ENCODE measurements around the gene KYNU. TPM values are rescaled to one million over a fixed set of nuclear protein-coding genes. Genes with fewer than 3 reads are reported as not detected.
"Not testable (repeated sequence)": the region's sequence is repeated elsewhere in the genome, so short reads cannot be mapped to it uniquely, and the experiment has no call there.

The KYNU gene
- total RNA-seq, 4 donors from 2014 or later: 2.3 to 39.4 (median 19.2) TPM

GRCh38 chr2:143083636-143084035 is 206.2 kb downstream of the KYNU start:
- WGBS, 2 donors: 11 to 12% methylated on average over 2 of the region's 2 CpGs
- Histone ChIP-seq H3K27me3 (no peaks in the 10 kb centered on the region), H3K4me1 (no peaks in the 10 kb centered on the region), H3K36me3 (no peaks in the 10 kb centered on the region), H3K4me3 (no peak overlapping the region), H3K27ac (no peak overlapping the region), H3K9me3 (no peaks in the 10 kb centered on the region)
- DNase-seq: no peak
- TF ChIP-seq POLR2A (IDR thresholded peaks at IDR 0.05): no peak
- TF ChIP-seq, protein P1, sequence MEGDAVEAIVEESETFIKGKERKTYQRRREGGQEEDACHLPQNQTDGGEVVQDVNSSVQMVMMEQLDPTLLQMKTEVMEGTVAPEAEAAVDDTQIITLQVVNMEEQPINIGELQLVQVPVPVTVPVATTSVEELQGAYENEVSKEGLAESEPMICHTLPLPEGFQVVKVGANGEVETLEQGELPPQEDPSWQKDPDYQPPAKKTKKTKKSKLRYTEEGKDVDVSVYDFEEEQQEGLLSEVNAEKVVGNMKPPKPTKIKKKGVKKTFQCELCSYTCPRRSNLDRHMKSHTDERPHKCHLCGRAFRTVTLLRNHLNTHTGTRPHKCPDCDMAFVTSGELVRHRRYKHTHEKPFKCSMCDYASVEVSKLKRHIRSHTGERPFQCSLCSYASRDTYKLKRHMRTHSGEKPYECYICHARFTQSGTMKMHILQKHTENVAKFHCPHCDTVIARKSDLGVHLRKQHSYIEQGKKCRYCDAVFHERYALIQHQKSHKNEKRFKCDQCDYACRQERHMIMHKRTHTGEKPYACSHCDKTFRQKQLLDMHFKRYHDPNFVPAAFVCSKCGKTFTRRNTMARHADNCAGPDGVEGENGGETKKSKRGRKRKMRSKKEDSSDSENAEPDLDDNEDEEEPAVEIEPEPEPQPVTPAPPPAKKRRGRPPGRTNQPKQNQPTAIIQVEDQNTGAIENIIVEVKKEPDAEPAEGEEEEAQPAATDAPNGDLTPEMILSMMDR (IDR thresholded peaks at IDR 0.05): no peak
- intact Hi-C loops (cut with DNase I): no loop called here

- no peak overlapping the region for H3K4me3 ChIP-seq
- WGBS, 2 donors: 61 to 85% methylated on average over 2 of the region's 2 CpGs
- no peaks in the 10 kb centered on the region for H3K9me3 ChIP-seq
- no peak for DNase-seq
- H3K27ac ChIP-seq: no peak overlapping the region
- intact Hi-C loops (cut with DNase I): no loop called here
- no peaks in the 10 kb centered on the region for H3K27me3 ChIP-seq
- TF ChIP-seq, protein P1 (IDR thresholded peaks at IDR 0.05): no peak
- no peak for TF ChIP-seq POLR2A (IDR thresholded peaks at IDR 0.05)
- H3K36me3 ChIP-seq: no peaks in the 10 kb centered on the region
- no peaks in the 10 kb centered on the region for H3K4me1 ChIP-seq
Measured at GRCh38 chr2:143084462-143084861, 207.0 kb downstream of the KYNU start.

GRCh38 chr2:143085125-143085784 is 207.8 kb downstream of the KYNU start:
- Histone ChIP-seq H3K27me3 (no peaks in the 10 kb centered on the region), H3K4me1 (no peaks in the 10 kb centered on the region), H3K27ac (no peak overlapping the region), H3K9me3 (no peaks in the 10 kb centered on the region), H3K4me3 (no peak overlapping the region), H3K36me3 (no peaks in the 10 kb centered on the region)
- intact Hi-C loops (cut with DNase I): no loop called here
- no peak for DNase-seq
- TF ChIP-seq, protein P1 (IDR thresholded peaks at IDR 0.05): no peak
- TF ChIP-seq POLR2A (IDR thresholded peaks at IDR 0.05): no peak
- 53 to 69% methylated on average over 1 of the region's 1 CpG for WGBS, 2 donors

DNA sequence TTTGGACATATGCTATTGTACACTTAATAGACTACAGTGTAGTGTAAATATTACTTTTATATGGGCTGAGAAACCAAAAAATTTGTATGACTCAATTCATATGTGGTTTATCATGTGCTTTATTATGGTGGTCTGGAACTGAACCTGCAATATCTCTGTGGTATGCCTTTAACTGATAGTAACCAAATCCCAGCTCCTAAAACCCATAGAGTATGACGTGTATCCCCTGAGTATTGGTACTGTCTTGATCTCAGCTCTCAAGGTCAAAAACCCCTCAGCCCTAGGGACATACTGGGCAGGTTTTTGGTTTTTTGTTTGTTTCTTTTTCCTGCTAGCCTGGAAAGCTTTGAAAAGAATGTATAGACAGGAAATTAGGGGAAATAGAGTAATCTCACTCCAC is 209.6 kb downstream of the KYNU start:
- no peak overlapping the region for H3K27ac ChIP-seq
- WGBS, 2 donors: 59 to 67% methylated on average over 1 of the region's 1 CpG

GRCh38 chr2:143088388-143088787 is 210.9 kb downstream of the KYNU start:
- Histone ChIP-seq H3K4me1 (no peaks in the 10 kb centered on the region), H3K27me3 (no peaks in the 10 kb centered on the region), H3K4me3 (no peak overlapping the region), H3K27ac (no peak overlapping the region), H3K36me3 (no peaks in the 10 kb centered on the region), H3K9me3 (no peaks in the 10 kb centered on the region)
- intact Hi-C loops (cut with DNase I): no loop called here
- TF ChIP-seq, protein P1 (IDR thresholded peaks at IDR 0.05): no peak
- TF ChIP-seq POLR2A (IDR thresholded peaks at IDR 0.05): no peak
- no peak for DNase-seq
- 72 to 79% methylated on average over 4 of the region's 4 CpGs for WGBS, 2 donors

More for the DNA sequence above, 209.6 kb downstream of the KYNU start:
- Histone ChIP-seq H3K9me3 (no peaks in the 10 kb centered on the region), H3K4me1 (no peaks in the 10 kb centered on the region), H3K4me3 (no peak overlapping the region), H3K27me3 (no peaks in the 10 kb centered on the region), H3K36me3 (no peaks in the 10 kb centered on the region)
- no peak for TF ChIP-seq POLR2A (IDR thresholded peaks at IDR 0.05)
- TF ChIP-seq, protein P1 (IDR thresholded peaks at IDR 0.05): no peak
- intact Hi-C loops (cut with DNase I): no loop called here
- no peak for DNase-seq

DNA sequence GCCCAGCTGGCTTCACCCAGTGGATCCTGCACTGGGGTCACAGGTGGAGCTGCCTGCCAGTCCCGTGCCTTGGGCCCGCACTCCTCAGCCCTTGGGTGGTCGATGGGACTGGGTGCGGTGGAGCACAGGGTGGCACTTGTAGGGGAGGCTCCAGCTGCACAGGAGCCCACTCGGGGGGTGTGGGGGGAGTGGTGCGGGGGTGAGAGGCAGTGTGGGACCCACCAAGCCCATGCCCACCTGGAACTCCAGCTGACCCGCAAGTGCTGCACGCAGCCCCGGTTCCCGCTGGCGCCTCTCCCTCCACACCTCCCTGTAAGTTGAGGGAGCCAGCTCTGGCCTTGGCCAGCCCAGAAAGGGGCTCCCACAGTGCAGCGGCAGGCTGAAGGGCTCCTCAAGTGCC is 212.1 kb downstream of the KYNU start:
- intact Hi-C loops (cut with DNase I); H3K4me3 ChIP-seq; DNase-seq; H3K9me3 ChIP-seq; H3K27me3 ChIP-seq; H3K4me1 ChIP-seq; H3K27ac ChIP-seq; H3K36me3 ChIP-seq: not testable (repeated sequence)
- 100% methylated on average over 1 to 2 of the region's 12 CpGs for whole genome bisulfite sequencing, 2 donors

Data from esophagus squamous epithelium (tissue), 5 donors.